SK-N-MC (cell line): Measurements from ENCODE around the gene FUCA1.

ENCODE experiments used
- EZH2 ChIP-seq: fragments of 200-600 bp; sonication (generic); IDR thresholded peaks from one replicate; pipeline ENCODE4 v1.6.1; 2017; ENCODE audit warnings: antibody characterized with exemption
- POLR2AphosphoS5 ChIP-seq: IDR thresholded peaks from 2 replicates; pipeline ENCODE4 v1.6.1; 2012; ENCODE audit warnings: mild to moderate bottlenecking, low read depth, low read length, borderline replicate concordance

GRCh38 chr1:23869051-23869450, 961 bp upstream of the FUCA1 start:
- no peak; the same call in 1 of the 2 replicates for TF ChIP-seq POLR2AphosphoS5
- no peak for TF ChIP-seq EZH2
